Kidney (tissue), 14 donors: ENCODE measurements around the gene UBASH3B. TPM values are rescaled to one million over a fixed set of nuclear protein-coding genes. Genes with fewer than 3 reads are reported as not detected.

ENCODE experiments used
- DNase-seq, 5 donors: peaks; one replicate each; pipeline ENCODE4 v3.0.0-alpha.2; 2013 to 2020
- FAIRE-seq: peaks from 2 replicates; lab custom pipeline; 2012; peaks lifted over from hg19 to GRCh38; lab: Jason Lieb, UNC
- H3K27ac ChIP-seq, 2 donors: one replicate each; pipeline ENCODE4 v1.7.0; 2013; ENCODE audit warnings: low read depth in 2 of 2, low read length in 2 of 2, inconsistent platforms in 1 of 2
- H3K27me3 ChIP-seq: one replicate; pipeline ENCODE4 v1.7.1; 2013; ENCODE audit warnings: low read length, inconsistent platforms; ENCODE audit not compliant: control insufficient read depth, insufficient read depth
- H3K36me3 ChIP-seq, 3 donors: one replicate each; pipeline versions ENCODE4 v1.7.0 to v1.7.1; 2013; ENCODE audit warnings: low read length in 3 of 3, control low read depth in 1 of 3, inconsistent platforms in 1 of 3; ENCODE audit not compliant: insufficient read depth in 3 of 3, control insufficient read depth in 2 of 3
- H3K4me1 ChIP-seq, 3 donors: one replicate each; pipeline versions ENCODE4 v1.7.0 to v1.7.1; 2013; ENCODE audit warnings: low read length in 3 of 3, inconsistent platforms in 1 of 3, low read depth in 1 of 3; ENCODE audit not compliant: control insufficient read depth in 2 of 3, insufficient read depth in 2 of 3
- H3K4me3 ChIP-seq, 3 donors: one replicate each; pipeline versions ENCODE4 v1.7.0 to v1.8.1; 2013; ENCODE audit warnings: low read length in 3 of 3, control low read depth in 1 of 3, inconsistent platforms in 1 of 3
- H3K9ac ChIP-seq, 3 donors: one replicate each; pipeline versions ENCODE4 v1.7.0 to v1.7.1; 2013; ENCODE audit warnings: low read length in 3 of 3, control low read depth in 1 of 3, inconsistent platforms in 1 of 3
- H3K9me3 ChIP-seq, 3 donors: one replicate each; pipeline versions ENCODE4 v1.7.0 to v1.7.1; 2013; ENCODE audit warnings: low read length in 3 of 3, control low read depth in 1 of 3, inconsistent platforms in 1 of 3; ENCODE audit not compliant: control insufficient read depth in 2 of 3, insufficient read depth in 1 of 3
- intact Hi-C: fragments of 100-400 bp; cut with DNase I; formaldehyde crosslinking; loops from one replicate; pipeline ENCODE4 v1.11.1; 2022
- polyA plus RNA-seq: library from polyadenylated mRNA; stranded (reverse); fragments of 350-450 nt; fragmentation: Illumina TruSeq; extraction: RNeasy Lipid Tissue Mini Kit (QIAGEN cat#74804); gene quantifications from one replicate; pipeline ENCODE4 v1.2.3, GENCODE V29; 2014; ENCODE audit warnings: low read depth, low replicate concordance; ENCODE audit not compliant: insufficient read depth
- total RNA-seq: library from RNA; stranded (reverse); fragmentation: NEBNext Ultra II Directional; extraction: Animal tissue kit (Norgen Biotek cat#: 25700); gene quantifications from one replicate; pipeline ENCODE4 v1.2.1, GENCODE V29; 2021
- TF ChIP-seq, protein P1 (sequence below): IDR thresholded peaks from 3 replicates; pipeline ENCODE4 v1.5.1; 2012; ENCODE audit warnings: mild to moderate bottlenecking, moderate library complexity, borderline replicate concordance; ENCODE audit not compliant: insufficient read depth; ENCODE audit errors: extremely low read depth
- donor health status: control.
- donor health status: control.
- donor health status: control.
- donor health status: control.
- donor health status: control.
- donor health status: DM: yes; HTN: yes; CAD: no.
- donor health status: Normal renal cell carcinoma (clear cell type).

Gene UBASH3B
- total and polyA plus RNA-seq, 2 donors from 2014 or later, result 0.62 to 22.8 TPM

DNA sequence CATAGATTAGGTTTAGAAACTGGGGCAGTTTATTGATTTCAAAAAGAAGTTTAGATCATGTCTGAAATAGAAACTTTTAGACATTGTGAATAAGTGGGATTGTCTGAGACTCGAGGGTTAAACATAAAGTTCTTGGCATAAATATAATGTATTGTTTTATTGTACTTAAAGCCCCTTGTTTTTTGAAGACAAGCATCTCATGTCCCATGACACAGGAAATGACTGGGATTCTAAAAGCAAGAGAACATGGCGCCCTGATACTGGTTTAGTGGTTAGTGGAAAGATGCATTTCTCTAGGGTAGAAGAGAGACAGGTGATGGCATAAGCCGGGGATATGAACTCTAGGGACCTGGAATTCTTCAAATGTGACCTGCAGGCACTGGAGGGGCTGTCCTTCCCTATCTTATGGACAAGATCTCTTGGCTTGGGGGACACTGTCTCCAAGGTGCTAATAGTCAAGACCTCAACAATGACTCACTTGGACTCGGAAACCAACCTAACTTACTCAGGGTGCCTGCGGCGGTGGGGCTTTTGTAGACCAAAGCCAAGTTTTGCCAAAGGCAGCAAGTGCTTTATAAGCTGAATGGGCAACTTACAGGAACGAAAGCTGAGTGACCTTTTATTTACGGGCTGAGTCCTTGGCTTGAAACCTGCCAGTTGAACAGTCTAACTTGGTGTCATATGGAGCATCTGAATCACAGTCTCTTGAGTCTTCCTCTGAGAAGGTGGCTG, 48.2 kb downstream of the UBASH3B start:
- intact Hi-C loops, result no loop called here
- no peak for DNase-seq
- H3K9ac ChIP-seq, result no peak overlapping the region
- H3K9me3 ChIP-seq, result no peaks in the 10 kb centered on the region
- no peak for FAIRE-seq
- H3K4me3 ChIP-seq, result no peak overlapping the region
- no peaks in the 10 kb centered on the region for H3K4me1 ChIP-seq
- no peak overlapping the region for H3K27ac ChIP-seq
- no peaks in the 10 kb centered on the region for H3K36me3 ChIP-seq
- no peaks in the 10 kb centered on the region for H3K27me3 ChIP-seq
- TF ChIP-seq, protein P1, sequence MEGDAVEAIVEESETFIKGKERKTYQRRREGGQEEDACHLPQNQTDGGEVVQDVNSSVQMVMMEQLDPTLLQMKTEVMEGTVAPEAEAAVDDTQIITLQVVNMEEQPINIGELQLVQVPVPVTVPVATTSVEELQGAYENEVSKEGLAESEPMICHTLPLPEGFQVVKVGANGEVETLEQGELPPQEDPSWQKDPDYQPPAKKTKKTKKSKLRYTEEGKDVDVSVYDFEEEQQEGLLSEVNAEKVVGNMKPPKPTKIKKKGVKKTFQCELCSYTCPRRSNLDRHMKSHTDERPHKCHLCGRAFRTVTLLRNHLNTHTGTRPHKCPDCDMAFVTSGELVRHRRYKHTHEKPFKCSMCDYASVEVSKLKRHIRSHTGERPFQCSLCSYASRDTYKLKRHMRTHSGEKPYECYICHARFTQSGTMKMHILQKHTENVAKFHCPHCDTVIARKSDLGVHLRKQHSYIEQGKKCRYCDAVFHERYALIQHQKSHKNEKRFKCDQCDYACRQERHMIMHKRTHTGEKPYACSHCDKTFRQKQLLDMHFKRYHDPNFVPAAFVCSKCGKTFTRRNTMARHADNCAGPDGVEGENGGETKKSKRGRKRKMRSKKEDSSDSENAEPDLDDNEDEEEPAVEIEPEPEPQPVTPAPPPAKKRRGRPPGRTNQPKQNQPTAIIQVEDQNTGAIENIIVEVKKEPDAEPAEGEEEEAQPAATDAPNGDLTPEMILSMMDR, result no peak

DNA sequence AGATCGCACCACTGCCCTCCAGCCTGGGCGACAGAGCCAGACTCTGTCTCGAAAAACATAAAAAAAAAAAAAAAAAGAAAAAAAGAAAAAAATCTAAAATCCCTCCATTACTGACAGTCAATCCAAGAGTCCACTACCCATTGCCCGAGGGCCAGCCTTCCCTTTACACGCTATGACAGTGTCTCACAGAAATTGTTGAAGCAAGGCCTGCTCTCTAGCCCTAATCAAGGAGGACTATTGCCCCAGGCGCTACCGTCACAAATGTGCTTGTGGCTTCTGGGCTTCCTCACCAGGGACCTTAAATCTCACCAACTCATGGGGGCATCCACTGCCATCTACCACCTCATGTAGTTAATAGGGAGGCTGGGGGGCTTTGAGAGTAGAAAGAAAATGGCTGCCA, 49.9 kb downstream of the UBASH3B start:
- no peak overlapping the region for H3K27ac ChIP-seq
- H3K4me3 ChIP-seq, result no peak overlapping the region
- no peaks in the 10 kb centered on the region for H3K9me3 ChIP-seq
- no peaks in the 10 kb centered on the region for H3K36me3 ChIP-seq
- H3K27me3 ChIP-seq, result no peaks in the 10 kb centered on the region
- no peaks in the 10 kb centered on the region for H3K4me1 ChIP-seq
- FAIRE-seq (no peak), DNase-seq (no peak)
- H3K9ac ChIP-seq, result no peak overlapping the region
- intact Hi-C loops, result no loop called here
- TF ChIP-seq, protein P1, result no peak

DNA sequence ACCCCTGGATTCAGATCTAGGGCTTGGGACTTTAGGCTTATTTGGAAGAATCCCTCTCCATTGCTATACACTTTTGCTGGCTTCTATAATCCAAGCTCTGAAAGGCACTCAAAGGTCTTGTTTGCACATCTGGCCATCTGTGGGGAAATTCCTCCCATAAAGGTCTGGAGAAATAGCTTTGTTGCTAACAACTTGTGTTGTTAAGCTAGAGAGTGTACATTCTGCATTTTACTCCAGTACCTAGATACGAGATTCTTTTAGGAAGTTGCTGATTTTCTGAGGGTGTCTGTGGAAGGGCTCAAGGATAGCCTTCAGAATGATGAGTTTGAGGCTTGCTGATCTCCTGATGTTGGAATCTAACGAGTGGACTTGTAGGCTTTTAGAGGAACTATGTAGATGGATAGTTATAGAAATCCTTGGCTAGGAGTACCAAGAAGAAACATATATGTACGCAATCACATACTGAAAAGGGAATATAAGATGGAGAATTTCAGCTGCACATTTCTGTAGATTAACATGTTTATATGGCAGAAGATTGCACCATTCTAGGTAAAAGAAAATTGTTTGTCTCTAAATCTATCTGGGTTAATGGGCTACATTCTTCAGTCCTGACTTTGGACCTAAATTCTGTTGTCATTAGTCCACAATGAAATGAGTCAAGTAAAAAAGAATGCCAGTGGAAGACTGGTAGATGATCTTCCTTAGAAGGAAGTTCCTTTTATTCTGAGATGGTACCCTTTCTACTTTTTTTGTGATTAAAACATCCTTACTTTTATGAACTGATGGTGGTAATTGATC, 51.0 kb downstream of the UBASH3B start:
- no peak overlapping the region for H3K27ac ChIP-seq
- H3K27me3 ChIP-seq, result no peaks in the 10 kb centered on the region
- H3K4me3 ChIP-seq, result no peak overlapping the region
- no peaks in the 10 kb centered on the region for H3K36me3 ChIP-seq
- no peaks in the 10 kb centered on the region for H3K9me3 ChIP-seq
- no peaks in the 10 kb centered on the region for H3K4me1 ChIP-seq
- TF ChIP-seq, protein P1, result no peak
- DNase-seq (no peak), FAIRE-seq (no peak)
- intact Hi-C loops, result no loop called here
- H3K9ac ChIP-seq, result no peak overlapping the region
